Measurements from ENCODE around the gene OBP2A. TPM values are rescaled to one million over a fixed set of nuclear protein-coding genes. Genes with fewer than 3 reads are reported as not detected.

OBP2A gene, protein sequence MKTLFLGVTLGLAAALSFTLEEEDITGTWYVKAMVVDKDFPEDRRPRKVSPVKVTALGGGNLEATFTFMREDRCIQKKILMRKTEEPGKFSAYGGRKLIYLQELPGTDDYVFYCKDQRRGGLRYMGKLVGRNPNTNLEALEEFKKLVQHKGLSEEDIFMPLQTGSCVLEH
- total RNA-seq: not detected in 2 replicates

DNA sequence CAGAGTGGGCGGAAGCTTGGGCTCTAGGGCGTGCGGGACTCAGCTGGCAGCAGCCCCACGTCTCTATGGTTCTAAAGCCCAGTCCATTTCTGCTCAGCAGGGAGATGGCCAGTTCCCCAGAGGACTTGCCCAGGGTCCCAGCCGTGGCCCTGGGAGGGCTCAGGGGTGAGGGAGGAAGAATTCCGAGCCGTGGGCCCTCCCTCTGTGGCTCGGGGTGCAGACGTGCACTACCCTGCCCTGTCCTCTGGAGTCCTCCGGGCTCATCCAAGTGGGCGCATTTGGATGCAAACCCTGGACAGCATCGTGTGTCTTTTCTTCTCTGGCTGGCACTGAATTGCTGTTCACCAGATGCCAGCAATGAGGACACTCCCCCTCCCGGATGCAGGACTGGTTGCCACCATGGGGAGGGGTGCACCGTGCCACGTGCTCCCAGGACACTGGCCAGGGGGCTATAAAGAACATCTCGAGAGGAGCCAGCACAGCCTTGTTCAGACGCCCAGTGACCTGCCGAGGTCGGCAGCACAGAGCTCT is at the start of gene OBP2A:
OBP2A (plus strand) TSS at position 481 of the 531 bp plus-strand sequence. CDS start 55 bp downstream, outside the sequence.

DNA sequence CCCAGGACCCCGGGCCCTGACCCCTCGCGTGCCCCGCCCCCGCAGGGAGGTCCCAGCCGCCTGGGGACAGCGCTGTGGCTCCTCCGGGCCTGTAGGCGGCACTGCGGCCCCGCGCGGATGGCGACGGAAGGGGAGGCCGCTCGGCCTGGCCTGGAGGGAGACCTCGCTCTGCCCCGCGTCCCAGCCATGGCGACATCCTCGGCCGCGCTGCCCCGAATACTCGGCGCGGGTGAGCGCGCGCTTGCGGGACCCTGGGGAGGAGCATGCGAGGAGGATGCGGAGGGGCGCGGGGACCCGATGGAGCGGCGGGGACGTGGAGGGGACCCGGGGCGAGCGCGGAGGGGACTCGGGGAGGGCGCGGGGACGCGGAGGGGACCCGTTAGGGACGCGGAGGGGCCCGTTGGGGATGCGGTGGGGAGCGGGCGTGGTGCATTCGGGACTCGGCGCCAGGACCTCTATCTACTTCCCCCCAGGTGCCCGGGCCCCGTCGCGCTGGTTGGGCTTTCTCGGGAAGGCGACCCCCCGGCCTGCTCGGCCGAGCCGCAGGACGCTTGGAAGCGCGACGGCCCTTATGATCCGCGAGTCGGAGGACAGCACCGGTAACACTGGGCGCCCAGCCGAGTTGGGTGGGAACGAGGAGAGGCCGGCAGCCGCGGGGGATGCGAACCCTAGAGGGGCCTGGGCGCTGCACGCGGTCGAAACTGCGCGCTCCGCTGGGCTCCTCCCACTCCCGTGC is 45.2 kb upstream of the OBP2A start, which contains the start of gene MRPS2:
MRPS2 (plus strand) TSS at position 158 of the 736 bp plus-strand sequence; CDS start at position 187, 29 bp downstream.

DNA sequence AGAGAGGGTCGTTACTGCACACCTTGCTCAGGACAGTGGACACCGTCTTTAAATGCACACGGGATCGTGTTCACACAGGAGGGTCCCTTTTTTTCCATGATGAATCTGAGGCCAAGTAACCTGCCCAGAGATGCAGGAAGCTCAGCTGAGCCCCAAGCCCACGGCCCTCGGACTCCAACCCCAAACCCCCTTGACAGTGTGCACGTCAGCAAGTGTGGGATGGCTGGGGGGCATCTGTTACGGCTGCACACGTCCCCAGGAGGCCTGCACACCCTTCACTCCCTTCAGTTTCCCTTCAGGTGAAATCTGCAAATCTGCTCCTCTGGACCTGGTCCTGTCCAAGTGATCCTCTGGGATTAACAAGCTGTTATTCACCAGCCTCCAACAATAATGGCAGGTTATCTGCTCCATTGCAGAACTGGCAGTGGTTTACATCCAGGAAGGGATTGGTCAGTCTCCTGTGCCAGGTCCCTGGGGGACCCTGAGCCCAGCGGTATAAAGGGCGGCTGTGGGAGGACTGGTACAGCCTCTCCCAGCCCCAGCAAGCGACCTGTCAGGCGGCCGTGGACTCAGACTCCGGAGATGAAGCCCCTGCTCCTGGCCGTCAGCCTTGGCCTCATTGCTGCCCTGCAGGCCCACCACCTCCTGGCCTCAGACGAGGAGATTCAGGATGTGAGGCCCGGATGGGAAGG is 24.9 kb upstream of the OBP2A start, which contains the start of gene LCN1:
LCN1 (plus strand) TSS at position 525 of the 692 bp plus-strand sequence; CDS start at position 583, 58 bp downstream.

DNA sequence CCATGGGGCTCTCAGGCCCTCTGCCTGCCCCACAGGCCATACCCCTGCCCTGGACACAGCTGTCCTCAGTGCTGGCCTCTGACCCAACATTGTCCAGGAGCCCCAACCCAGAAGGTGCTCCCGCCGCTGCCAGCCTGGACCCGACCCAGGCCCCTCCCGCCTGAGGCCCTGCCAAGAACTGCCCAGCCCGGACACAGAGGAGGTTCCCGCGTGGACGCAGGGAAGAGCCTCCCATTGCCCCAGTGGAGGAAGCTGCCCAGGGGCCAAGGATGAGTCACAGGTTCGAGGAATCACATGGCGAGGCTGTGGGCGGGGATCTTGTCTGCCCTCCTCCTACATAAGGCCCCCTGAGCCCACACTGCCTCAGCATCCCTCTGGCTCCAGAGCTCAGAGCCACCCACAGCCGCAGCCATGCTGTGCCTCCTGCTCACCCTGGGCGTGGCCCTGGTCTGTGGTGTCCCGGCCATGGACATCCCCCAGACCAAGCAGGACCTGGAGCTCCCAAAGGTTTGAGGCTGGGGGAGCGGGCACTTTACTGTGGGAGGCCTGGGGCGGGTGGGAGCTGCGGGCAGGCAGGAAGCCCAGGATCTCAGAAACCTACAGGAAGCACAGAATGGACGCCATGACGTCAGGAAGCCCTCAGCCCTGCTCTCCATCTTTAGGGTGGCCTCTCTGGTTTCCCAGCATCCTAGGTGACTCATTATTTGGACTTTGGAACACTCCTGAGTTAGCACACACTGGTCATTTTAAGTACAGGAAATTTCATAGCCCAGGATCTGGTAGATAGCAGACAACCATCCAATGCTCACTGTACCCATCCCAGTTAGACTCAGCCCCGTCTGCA is 15.7 kb downstream of the OBP2A start, which contains the start of gene PAEP:
PAEP (plus strand) TSS at position 366 of the 844 bp plus-strand sequence.

Other genes with a start within 250 kb of the OBP2A start
- gene PPP1R26, start 66.3 kb upstream of the OBP2A start, total RNA-seq: 8.1 and 10.1 TPM in 2 replicates
- 17.0 and 34.1 TPM in 2 replicates for gene MRPS2, start 45.4 kb upstream of the OBP2A start, total RNA-seq
- not detected in 2 replicates for gene LCN1, start 24.7 kb upstream of the OBP2A start, total RNA-seq
- not detected in 2 replicates for gene PAEP, start 15.6 kb downstream of the OBP2A start, total RNA-seq
- not detected in 2 replicates for gene GLT6D1, start 93.4 kb downstream of the OBP2A start, total RNA-seq
- not detected in 2 replicates for gene LCN9, start 117.2 kb downstream of the OBP2A start, total RNA-seq
- not detected in 2 replicates for gene SOHLH1, start 153.4 kb downstream of the OBP2A start, total RNA-seq
- not detected in 2 replicates for gene KCNT1, start 156.1 kb downstream of the OBP2A start, total RNA-seq